HG03103 (cell line): ENCODE measurements around the gene ZNF397.
"Not testable (repeated sequence)": the region's sequence is repeated elsewhere in the genome, so short reads cannot be mapped to it uniquely, and the experiment has no call there.

ENCODE experiments used
- ATAC-seq: cut with Tn5 transposase; IDR thresholded peaks from one replicate; pipeline ENCODE4 v1.9.1; 2021; ENCODE audit warnings: low read depth; ENCODE audit not compliant: unreplicated experiment

ZNF397 gene

GRCh38 chr18:35240664-35241447, at the start of gene ZNF397:
Gene ZNF397, plus strand, starts transcription at chr18:35241034. Its CDS starts 1,437 bp downstream, at chr18:35242471.
- ATAC-seq: peak; percentile 99

GRCh38 chr18:35191698-35192025, 49.2 kb upstream of the ZNF397 start:
- ATAC-seq: no peak

GRCh38 chr18:35192415-35192814, 48.4 kb upstream of the ZNF397 start:
- ATAC-seq: no peak

GRCh38 chr18:35193316-35193715, 47.5 kb upstream of the ZNF397 start:
- ATAC-seq: no peak

GRCh38 chr18:35197296-35197695, 43.5 kb upstream of the ZNF397 start:
- ATAC-seq: no peak

GRCh38 chr18:35201256-35201931, 39.4 kb upstream of the ZNF397 start:
- ATAC-seq: no peak

GRCh38 chr18:35203067-35203466, 37.8 kb upstream of the ZNF397 start:
- no peak for ATAC-seq

GRCh38 chr18:35205199-35205712, 35.6 kb upstream of the ZNF397 start:
- ATAC-seq: no peak

- ATAC-seq: not testable (repeated sequence)
Observed at GRCh38 chr18:35205746-35206458, 34.9 kb upstream of the ZNF397 start.

- ATAC-seq: no peak
Observed at GRCh38 chr18:35215026-35215425, 25.8 kb upstream of the ZNF397 start.

GRCh38 chr18:35216611-35217010, 24.2 kb upstream of the ZNF397 start:
- not testable (repeated sequence) for ATAC-seq

GRCh38 chr18:35219331-35219730, 21.5 kb upstream of the ZNF397 start:
- ATAC-seq: not testable (repeated sequence)

GRCh38 chr18:35220424-35220823, 20.4 kb upstream of the ZNF397 start:
- no peak for ATAC-seq

- no peak for ATAC-seq
Observed at GRCh38 chr18:35223797-35224196, 17.0 kb upstream of the ZNF397 start.

GRCh38 chr18:35227254-35227653, 13.6 kb upstream of the ZNF397 start:
- ATAC-seq: no peak

GRCh38 chr18:35231052-35231451, 9.8 kb upstream of the ZNF397 start:
- peak; percentile 84 for ATAC-seq

- no peak for ATAC-seq
Observed at GRCh38 chr18:35236571-35237363, 4.1 kb upstream of the ZNF397 start.

GRCh38 chr18:35239314-35239713, 1.5 kb upstream of the ZNF397 start:
- no peak for ATAC-seq

GRCh38 chr18:35241448-35241804, 592 bp downstream of the ZNF397 start:
- ATAC-seq: no peak

GRCh38 chr18:35242426-35242825, 1.6 kb downstream of the ZNF397 start:
- no peak for ATAC-seq

- ATAC-seq: no peak
Observed at GRCh38 chr18:35244671-35245070, 3.8 kb downstream of the ZNF397 start.
